HepG2 (cell line): ENCODE measurements around the gene HEPACAM. TPM values are rescaled to one million over a fixed set of nuclear protein-coding genes. Genes with fewer than 3 reads are reported as not detected.

ENCODE experiments used
- BHLHE40 ChIP-seq: IDR thresholded peaks from 2 replicates; pipeline ENCODE4 v1.6.1; 2011; ENCODE audit warnings: low read length, improper control_type of control experiment
- DMAP1 ChIP-seq: IDR thresholded peaks from 2 replicates; pipeline ENCODE4 v1.6.1; 2016
- GATAD1 ChIP-seq: IDR thresholded peaks from 2 replicates; pipeline ENCODE4 v1.6.1; 2016; ENCODE audit warnings: missing genetic modification reagents, missing compliant biosample characterization
- GFI1 ChIP-seq: sonication (generic); formaldehyde crosslinking; IDR thresholded peaks from 2 replicates; pipeline ENCODE4 v1.5.0; 2020; ENCODE audit warnings: missing genetic modification reagents, mild to moderate bottlenecking, borderline replicate concordance
- NRL ChIP-seq: sonication (generic); formaldehyde crosslinking; IDR thresholded peaks from 2 replicates; pipeline ENCODE4 v1.5.0; 2020; ENCODE audit warnings: missing genetic modification reagents, mild to moderate bottlenecking, moderate library complexity, borderline replicate concordance
- POGZ ChIP-seq: sonication (generic); formaldehyde crosslinking; IDR thresholded peaks from 2 replicates; pipeline ENCODE4 v1.4.0; 2020; ENCODE audit warnings: mild to moderate bottlenecking, missing genetic modification reagents
- REPIN1 ChIP-seq: sonication (generic); formaldehyde crosslinking; IDR thresholded peaks from 2 replicates; pipeline ENCODE4 v1.8.0; 2022; ENCODE audit warnings: missing genetic modification reagents, low read depth, mild to moderate bottlenecking, borderline replicate concordance
- SCMH1 ChIP-seq: sonication (generic); formaldehyde crosslinking; IDR thresholded peaks from 2 replicates; pipeline ENCODE4 v1.9.0; 2021; ENCODE audit warnings: missing genetic modification reagents, mild to moderate bottlenecking, borderline replicate concordance
- SKI ChIP-seq: fragments of 450-650 bp; IDR thresholded peaks from one replicate; pipeline ENCODE4 v1.6.1; 2018; ENCODE audit warnings: mild to moderate bottlenecking; ENCODE audit not compliant: partially characterized antibody
- TCF7 ChIP-seq: sonication (generic); IDR thresholded peaks from 2 replicates; pipeline ENCODE4 v1.6.1; 2016; ENCODE audit warnings: antibody characterized with exemption, low read depth
- ZBTB20 ChIP-seq: sonication (generic); formaldehyde crosslinking; IDR thresholded peaks from 2 replicates; pipeline ENCODE4 v1.8.1; 2023; ENCODE audit warnings: missing genetic modification reagents, low read depth, mild to moderate bottlenecking, borderline replicate concordance
- ZC3H13 ChIP-seq: sonication (generic); formaldehyde crosslinking; IDR thresholded peaks from 2 replicates; pipeline ENCODE4 v1.8.1; 2023; ENCODE audit warnings: mild to moderate bottlenecking, missing genetic modification reagents, moderate library complexity
- ZNF234 ChIP-seq: sonication (generic); formaldehyde crosslinking; conservative IDR thresholded peaks from 2 replicates; pipeline ENCODE4 v1.5.1; 2020; ENCODE audit warnings: mild to moderate bottlenecking, missing genetic modification reagents
- ZNF256 ChIP-seq: sonication (generic); formaldehyde crosslinking; conservative IDR thresholded peaks from 2 replicates; pipeline ENCODE4 v1.4.0; 2020; ENCODE audit warnings: missing genetic modification reagents
- ZNF317 ChIP-seq: sonication (generic); formaldehyde crosslinking; IDR thresholded peaks from 2 replicates; pipeline ENCODE4 v1.5.0; 2020; ENCODE audit warnings: mild to moderate bottlenecking, missing genetic modification reagents
- ZNF337 ChIP-seq: sonication (generic); formaldehyde crosslinking; IDR thresholded peaks from 2 replicates; pipeline ENCODE4 v1.5.1; 2020; ENCODE audit warnings: missing genetic modification reagents, low read depth, mild to moderate bottlenecking, borderline replicate concordance
- ZNF468 ChIP-seq: sonication (generic); formaldehyde crosslinking; IDR thresholded peaks from 2 replicates; pipeline ENCODE4 v1.8.0; 2022; ENCODE audit warnings: mild to moderate bottlenecking, moderate library complexity, missing genetic modification reagents
- ZNF597 ChIP-seq: sonication (generic); formaldehyde crosslinking; IDR thresholded peaks from 2 replicates; pipeline ENCODE4 v1.5.0; 2020; ENCODE audit warnings: missing genetic modification reagents
- ZNF749 ChIP-seq: sonication (generic); formaldehyde crosslinking; IDR thresholded peaks from 2 replicates; pipeline ENCODE4 v1.8.0; 2022; ENCODE audit warnings: mild to moderate bottlenecking, missing genetic modification reagents, moderate library complexity, borderline replicate concordance
- ZNF761 ChIP-seq: sonication (generic); formaldehyde crosslinking; conservative IDR thresholded peaks from 2 replicates; pipeline ENCODE4 v1.4.0; 2020; ENCODE audit warnings: mild to moderate bottlenecking, missing genetic modification reagents
- polyA plus RNA-seq, 8 experiments: library from polyadenylated mRNA; depleted of rRNA in 3 of 8; stranded (reverse) in 7 of 8; unstranded in 1 of 8; fragments of >200 nt; fragmentation: Illumina TruSeq in 4 of 8; extraction: Trizol in 4 of 8; gene quantifications; 2 replicates each; pipeline versions ENCODE4 v1.2.1 to v1.2.3, GENCODE V29; 2011 to 2016; ENCODE audit warnings: low read depth in 4 of 8, missing spikeins in 1 of 8, mixed read lengths in 1 of 8; ENCODE audit not compliant: insufficient read depth in 1 of 8
- total RNA-seq, 5 experiments: library from RNA; depleted of rRNA; stranded (reverse); fragments of >200 nt; fragmentation: Illumina TruSeq; extraction: Trizol; gene quantifications; 2 replicates each; pipeline ENCODE4 v1.2.3, GENCODE V29; 2016; ENCODE audit warnings: low read depth in 1 of 5
- TF ChIP-seq, protein P1 (sequence below): sonication (generic); formaldehyde crosslinking; IDR thresholded peaks from 2 replicates; pipeline ENCODE4 v1.4.0; 2020; ENCODE audit warnings: low read depth, mild to moderate bottlenecking, missing genetic modification reagents
- TF ChIP-seq, protein P2 (sequence below): sonication (generic); formaldehyde crosslinking; IDR thresholded peaks from 2 replicates; pipeline ENCODE4 v1.8.1; 2023; ENCODE audit warnings: mild to moderate bottlenecking, inconsistent platforms, moderate library complexity, missing genetic modification reagents, borderline replicate concordance
- TF ChIP-seq, protein P3 (sequence below): sonication (generic); formaldehyde crosslinking; IDR thresholded peaks from 2 replicates; pipeline ENCODE4 v1.4.0; 2020; ENCODE audit warnings: mild to moderate bottlenecking, missing genetic modification reagents

HEPACAM gene
- total and polyA plus RNA-seq, 2 of the 13 experiments (the other 11 are each of a cell fraction or from before 2014, with no cell fraction given): 66.9 to 121 TPM

- TF ChIP-seq, protein P1, sequence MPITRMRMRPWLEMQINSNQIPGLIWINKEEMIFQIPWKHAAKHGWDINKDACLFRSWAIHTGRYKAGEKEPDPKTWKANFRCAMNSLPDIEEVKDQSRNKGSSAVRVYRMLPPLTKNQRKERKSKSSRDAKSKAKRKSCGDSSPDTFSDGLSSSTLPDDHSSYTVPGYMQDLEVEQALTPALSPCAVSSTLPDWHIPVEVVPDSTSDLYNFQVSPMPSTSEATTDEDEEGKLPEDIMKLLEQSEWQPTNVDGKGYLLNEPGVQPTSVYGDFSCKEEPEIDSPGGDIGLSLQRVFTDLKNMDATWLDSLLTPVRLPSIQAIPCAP: no peak; the same call in 1 of the 2 replicates
- no peak for TF ChIP-seq ZNF597
- TF ChIP-seq ZNF317 (CRISPR knock-in tag): no peak
- TF ChIP-seq, protein P2, sequence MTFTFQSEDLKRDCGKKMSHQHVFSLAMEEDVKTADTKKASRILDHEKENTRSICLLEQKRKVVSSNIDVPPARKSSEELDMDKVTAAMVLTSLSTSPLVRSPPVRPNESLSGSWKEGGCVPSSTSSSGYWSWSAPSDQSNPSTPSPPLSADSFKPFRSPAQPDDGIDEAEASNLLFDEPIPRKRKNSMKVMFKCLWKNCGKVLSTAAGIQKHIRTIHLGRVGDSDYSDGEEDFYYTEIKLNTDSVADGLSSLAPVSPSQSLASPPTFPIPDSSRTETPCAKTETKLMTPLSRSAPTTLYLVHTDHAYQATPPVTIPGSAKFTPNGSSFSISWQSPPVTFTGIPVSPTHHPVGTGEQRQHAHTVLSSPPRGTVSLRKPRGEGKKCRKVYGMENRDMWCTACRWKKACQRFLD (CRISPR knock-in tag): no peak
- no peak for TF ChIP-seq NRL
- TF ChIP-seq SKI: peak; percentile 66
- TF ChIP-seq, protein P3, sequence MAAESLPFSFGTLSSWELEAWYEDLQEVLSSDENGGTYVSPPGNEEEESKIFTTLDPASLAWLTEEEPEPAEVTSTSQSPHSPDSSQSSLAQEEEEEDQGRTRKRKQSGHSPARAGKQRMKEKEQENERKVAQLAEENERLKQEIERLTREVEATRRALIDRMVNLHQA: no peak
- TF ChIP-seq ZNF337 (CRISPR knock-in tag): peak; percentile 58; the same call in 1 of the 2 replicates
- TF ChIP-seq ZNF256 (CRISPR knock-in tag): no peak
- no peak; the same call in 1 of the 2 replicates for TF ChIP-seq REPIN1 (CRISPR knock-in tag)
- TF ChIP-seq DMAP1 (CRISPR knock-in tag): no peak; the same call in 1 of the 2 replicates
- TF ChIP-seq BHLHE40: no peak
- peak; percentile 99 for TF ChIP-seq GFI1 (CRISPR knock-in tag)
- 0 out of 2 replicates have a peak, but pooled peaks have one; percentile 59 for TF ChIP-seq ZNF761
- TF ChIP-seq GATAD1 (CRISPR knock-in tag): no peak
- TF ChIP-seq ZNF749 (CRISPR knock-in tag): no peak
- no peak for TF ChIP-seq SCMH1 (CRISPR knock-in tag)
- no peak for TF ChIP-seq ZNF234
- peak; percentile 68; the same call in 1 of the 2 replicates for TF ChIP-seq TCF7
- TF ChIP-seq ZNF468 (CRISPR knock-in tag): no peak
- TF ChIP-seq POGZ (CRISPR knock-in tag): peak; percentile 15; the same call in 1 of the 2 replicates
- peak; percentile 30; the same call in 1 of the 2 replicates for TF ChIP-seq ZBTB20 (CRISPR knock-in tag)
- no peak for TF ChIP-seq ZC3H13
Observed at GRCh38 chr11:124882339-124883071, 53.3 kb downstream of the HEPACAM start (continued).
